Neural cell (in vitro differentiated cells): Measurements from ENCODE around the gene ARF4. TPM values are rescaled to one million over a fixed set of nuclear protein-coding genes. Genes with fewer than 3 reads are reported as not detected.

Experiments
- H2AFZ ChIP-seq: fragments of 200-600, 300-800 bp; sonication (generic), shearing (Covaris generic); 2 replicates; pipeline ENCODE4 v1.6.0; 2014; ENCODE audit warnings: low read depth, mild to moderate bottlenecking, antibody characterized with exemption, low read length, moderate library complexity
- H3F3A ChIP-seq: fragments of 200-600 bp; shearing (Covaris generic); 2 replicates; pipeline ENCODE4 v1.6.1; 2016; ENCODE audit warnings: mild to moderate bottlenecking, moderate library complexity, mixed read lengths, antibody characterized with exemption, low read length; ENCODE audit not compliant: insufficient read depth, poor library complexity, severe bottlenecking
- H3K27ac ChIP-seq: fragments of 200-600, 300-800 bp; sonication (generic), shearing (Covaris generic); 2 replicates; pipeline ENCODE4 v1.5.1; 2014; ENCODE audit warnings: mild to moderate bottlenecking, low read length, moderate library complexity
- H3K27me3 ChIP-seq: fragments of 300-800, 200-600 bp; sonication (generic), shearing (Covaris generic); 2 replicates; pipeline ENCODE4 v1.6.0; 2014; ENCODE audit warnings: mild to moderate bottlenecking, low read depth, low read length, moderate library complexity; ENCODE audit not compliant: insufficient read depth
- H3K36me3 ChIP-seq: fragments of 300-800, 200-600 bp; sonication (generic), shearing (Covaris generic); 2 replicates; pipeline ENCODE4 v1.5.1; 2014; ENCODE audit warnings: mild to moderate bottlenecking, antibody characterized with exemption, low read length, moderate library complexity; ENCODE audit not compliant: insufficient read depth
- H3K4me2 ChIP-seq: fragments of 300-800, 200-600 bp; sonication (generic), shearing (Covaris generic); 2 replicates; pipeline ENCODE4 v1.6.0; 2014; ENCODE audit warnings: mild to moderate bottlenecking, low read length
- H3K4me3 ChIP-seq: fragments of 300-800, 200-600 bp; sonication (generic), shearing (Covaris generic); 2 replicates; pipeline ENCODE4 v1.5.1; 2014; ENCODE audit warnings: mild to moderate bottlenecking, low read length, moderate library complexity
- H3K79me2 ChIP-seq: fragments of 200-600 bp; shearing (Covaris generic); replicated peaks from 2 replicates; pipeline ENCODE4 v1.6.0; 2014; ENCODE audit warnings: mild to moderate bottlenecking, low read length, moderate library complexity; ENCODE audit not compliant: insufficient read depth
- H3K9ac ChIP-seq: fragments of 300-800, 200-600 bp; sonication (generic), shearing (Covaris generic); 2 replicates; pipeline ENCODE4 v1.6.1; 2016; ENCODE audit warnings: mild to moderate bottlenecking, low read length, mixed read lengths
- H3K9me2 ChIP-seq: fragments of 200-600 bp; shearing (Covaris generic); 2 replicates; pipeline ENCODE4 v1.6.1; 2016; ENCODE audit warnings: mild to moderate bottlenecking, low read length, mixed read lengths; ENCODE audit not compliant: insufficient read depth
- H3K9me3 ChIP-seq: fragments of 200-600, 300-800 bp; sonication (generic), shearing (Covaris generic); 2 replicates; pipeline ENCODE4 v1.6.1; 2016; ENCODE audit warnings: mild to moderate bottlenecking, mixed run types, low read length, moderate library complexity, mixed read lengths
- H4K20me1 ChIP-seq: fragments of 200-600 bp; shearing (Covaris generic); 2 replicates; pipeline ENCODE4 v1.6.1; 2016; ENCODE audit warnings: mild to moderate bottlenecking, mixed run types; ENCODE audit not compliant: insufficient read depth
- EP300 ChIP-seq: fragments of 450-650 bp; conservative IDR thresholded peaks from 2 replicates; pipeline ENCODE4 v1.6.1; 2014; ENCODE audit warnings: antibody characterized with exemption, mild to moderate bottlenecking, moderate library complexity; ENCODE audit not compliant: poor library complexity, severe bottlenecking
- EZH2 ChIP-seq: fragments of 200-600, 300-800 bp; shearing (Covaris generic), sonication (generic); IDR thresholded peaks from 2 replicates; pipeline ENCODE4 v1.6.1; 2014; ENCODE audit warnings: antibody characterized with exemption, low read length, borderline replicate concordance, mild to moderate bottlenecking; ENCODE audit not compliant: insufficient read depth, poor library complexity, severe bottlenecking
- MXI1 ChIP-seq: fragments of 450-650 bp; conservative IDR thresholded peaks from 2 replicates; pipeline ENCODE4 v1.6.1; 2014; ENCODE audit warnings: antibody characterized with exemption, mild to moderate bottlenecking; ENCODE audit not compliant: poor library complexity, severe bottlenecking
- POLR2AphosphoS5 ChIP-seq: IDR thresholded peaks from 2 replicates; pipeline ENCODE4 v1.6.1; 2012
- RAD21 ChIP-seq: fragments of 450-650 bp; conservative IDR thresholded peaks from 2 replicates; pipeline ENCODE4 v1.6.1; 2014; ENCODE audit warnings: antibody characterized with exemption, mild to moderate bottlenecking, moderate library complexity
- SMC3 ChIP-seq: fragments of 450-650 bp; conservative IDR thresholded peaks from 2 replicates; pipeline ENCODE4 v1.6.1; 2014; ENCODE audit warnings: antibody characterized with exemption, mild to moderate bottlenecking, moderate library complexity; ENCODE audit not compliant: poor library complexity
- TAF1 ChIP-seq: IDR thresholded peaks from 2 replicates; pipeline ENCODE4 v1.6.1; 2012; ENCODE audit warnings: low read depth
- polyA plus RNA-seq: library from polyadenylated mRNA; depleted of rRNA; stranded (reverse); fragments of >200 nt; gene quantifications from 2 replicates; pipeline ENCODE4 v1.2.3, GENCODE V29; 2014
- TF ChIP-seq, protein P1 (sequence below): fragments of 450-650 bp; IDR thresholded peaks from 2 replicates; pipeline ENCODE4 v1.5.1; 2014; ENCODE audit warnings: antibody characterized with exemption, mild to moderate bottlenecking, moderate library complexity; ENCODE audit not compliant: poor library complexity, severe bottlenecking
- TF ChIP-seq, protein P2 (sequence below): IDR thresholded peaks from 2 replicates; pipeline ENCODE4 v1.6.1; 2012; ENCODE audit warnings: borderline replicate concordance

The ARF4 gene
- polyA plus RNA-seq, 1 donor from 2014 or later = 284 TPM

- TF ChIP-seq, protein P1, sequence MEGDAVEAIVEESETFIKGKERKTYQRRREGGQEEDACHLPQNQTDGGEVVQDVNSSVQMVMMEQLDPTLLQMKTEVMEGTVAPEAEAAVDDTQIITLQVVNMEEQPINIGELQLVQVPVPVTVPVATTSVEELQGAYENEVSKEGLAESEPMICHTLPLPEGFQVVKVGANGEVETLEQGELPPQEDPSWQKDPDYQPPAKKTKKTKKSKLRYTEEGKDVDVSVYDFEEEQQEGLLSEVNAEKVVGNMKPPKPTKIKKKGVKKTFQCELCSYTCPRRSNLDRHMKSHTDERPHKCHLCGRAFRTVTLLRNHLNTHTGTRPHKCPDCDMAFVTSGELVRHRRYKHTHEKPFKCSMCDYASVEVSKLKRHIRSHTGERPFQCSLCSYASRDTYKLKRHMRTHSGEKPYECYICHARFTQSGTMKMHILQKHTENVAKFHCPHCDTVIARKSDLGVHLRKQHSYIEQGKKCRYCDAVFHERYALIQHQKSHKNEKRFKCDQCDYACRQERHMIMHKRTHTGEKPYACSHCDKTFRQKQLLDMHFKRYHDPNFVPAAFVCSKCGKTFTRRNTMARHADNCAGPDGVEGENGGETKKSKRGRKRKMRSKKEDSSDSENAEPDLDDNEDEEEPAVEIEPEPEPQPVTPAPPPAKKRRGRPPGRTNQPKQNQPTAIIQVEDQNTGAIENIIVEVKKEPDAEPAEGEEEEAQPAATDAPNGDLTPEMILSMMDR = no peak
- no peak for TF ChIP-seq EP300
- TF ChIP-seq EZH2 = no peak
- TF ChIP-seq, protein P2, sequence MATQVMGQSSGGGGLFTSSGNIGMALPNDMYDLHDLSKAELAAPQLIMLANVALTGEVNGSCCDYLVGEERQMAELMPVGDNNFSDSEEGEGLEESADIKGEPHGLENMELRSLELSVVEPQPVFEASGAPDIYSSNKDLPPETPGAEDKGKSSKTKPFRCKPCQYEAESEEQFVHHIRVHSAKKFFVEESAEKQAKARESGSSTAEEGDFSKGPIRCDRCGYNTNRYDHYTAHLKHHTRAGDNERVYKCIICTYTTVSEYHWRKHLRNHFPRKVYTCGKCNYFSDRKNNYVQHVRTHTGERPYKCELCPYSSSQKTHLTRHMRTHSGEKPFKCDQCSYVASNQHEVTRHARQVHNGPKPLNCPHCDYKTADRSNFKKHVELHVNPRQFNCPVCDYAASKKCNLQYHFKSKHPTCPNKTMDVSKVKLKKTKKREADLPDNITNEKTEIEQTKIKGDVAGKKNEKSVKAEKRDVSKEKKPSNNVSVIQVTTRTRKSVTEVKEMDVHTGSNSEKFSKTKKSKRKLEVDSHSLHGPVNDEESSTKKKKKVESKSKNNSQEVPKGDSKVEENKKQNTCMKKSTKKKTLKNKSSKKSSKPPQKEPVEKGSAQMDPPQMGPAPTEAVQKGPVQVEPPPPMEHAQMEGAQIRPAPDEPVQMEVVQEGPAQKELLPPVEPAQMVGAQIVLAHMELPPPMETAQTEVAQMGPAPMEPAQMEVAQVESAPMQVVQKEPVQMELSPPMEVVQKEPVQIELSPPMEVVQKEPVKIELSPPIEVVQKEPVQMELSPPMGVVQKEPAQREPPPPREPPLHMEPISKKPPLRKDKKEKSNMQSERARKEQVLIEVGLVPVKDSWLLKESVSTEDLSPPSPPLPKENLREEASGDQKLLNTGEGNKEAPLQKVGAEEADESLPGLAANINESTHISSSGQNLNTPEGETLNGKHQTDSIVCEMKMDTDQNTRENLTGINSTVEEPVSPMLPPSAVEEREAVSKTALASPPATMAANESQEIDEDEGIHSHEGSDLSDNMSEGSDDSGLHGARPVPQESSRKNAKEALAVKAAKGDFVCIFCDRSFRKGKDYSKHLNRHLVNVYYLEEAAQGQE = no peak
- no peak for TF ChIP-seq MXI1
- TF ChIP-seq SMC3 = no peak
- TF ChIP-seq POLR2AphosphoS5 = no peak
- TF ChIP-seq RAD21 = no peak
- no peak for TF ChIP-seq TAF1
- Histone ChIP-seq H3K4me3 (no peak overlapping the region), H3K9me3 (no peaks in the 10 kb centered on the region), H3K27me3 (no peaks in the 10 kb centered on the region), H3F3A (no peaks in the 10 kb centered on the region), H2AFZ (no peak overlapping the region), H3K9me2 (no peaks in the 10 kb centered on the region), H3K79me2 (no peaks in the 10 kb centered on the region), H3K4me2 (no peak overlapping the region), H3K9ac (no peak overlapping the region), H3K27ac (no peak overlapping the region), H4K20me1 (no peaks in the 10 kb centered on the region), H3K36me3 (no peaks in the 10 kb centered on the region)
These were observed 8.5 kb upstream of the ARF4 start for GRCh38 chr3:57605683-57606082.

DNA sequence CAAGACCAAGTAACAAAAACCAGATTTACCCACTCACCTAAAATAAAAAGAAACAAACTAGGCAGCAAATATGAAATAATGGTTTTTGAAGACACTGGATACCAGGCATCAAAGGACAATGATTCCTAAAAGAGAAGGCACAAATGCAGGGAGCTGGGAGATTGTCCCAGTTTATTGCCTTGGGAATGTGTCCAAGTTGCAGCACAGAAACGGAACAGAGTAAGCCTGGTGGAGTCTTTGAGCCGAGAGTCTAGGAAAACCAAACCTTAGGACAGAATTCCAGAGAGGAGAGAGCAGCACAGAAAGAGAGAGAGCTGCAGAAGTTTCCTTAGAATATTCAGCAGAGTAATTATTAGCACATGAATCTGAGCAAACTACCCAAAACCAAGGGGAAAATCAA lies 7.8 kb upstream of the ARF4 start:
- H3F3A ChIP-seq = no peaks in the 10 kb centered on the region
- H3K4me2 ChIP-seq = no peak overlapping the region
- H4K20me1 ChIP-seq = no peaks in the 10 kb centered on the region
- H3K9me3 ChIP-seq = no peaks in the 10 kb centered on the region
- no peak overlapping the region for H3K9ac ChIP-seq
- no peaks in the 10 kb centered on the region for H3K27me3 ChIP-seq
- no peak overlapping the region for H3K27ac ChIP-seq
- TF ChIP-seq, protein P1 = no peak
- no peak for TF ChIP-seq POLR2AphosphoS5
- no peak for TF ChIP-seq RAD21
- TF ChIP-seq SMC3 = no peak
- no peak for TF ChIP-seq EP300
- no peak overlapping the region for H3K4me3 ChIP-seq
- no peaks in the 10 kb centered on the region for H3K9me2 ChIP-seq
- no peaks in the 10 kb centered on the region for H3K36me3 ChIP-seq
- H3K79me2 ChIP-seq = no peaks in the 10 kb centered on the region
- no peak overlapping the region for H2AFZ ChIP-seq
